Dermis blood vessel endothelial cell (primary cell): Measurements from ENCODE around the gene PATE4. TPM values are rescaled to one million over a fixed set of nuclear protein-coding genes. Genes with fewer than 3 reads are reported as not detected.
"Not testable (repeated sequence)": the region's sequence is repeated elsewhere in the genome, so short reads cannot be mapped to it uniquely, and the experiment has no call there.

Experiments used
- DNase-seq: peaks from one replicate; pipeline ENCODE4 v3.0.0; 2010
- total RNA-seq: library from RNA; depleted of rRNA; stranded (reverse); fragments of >200 nt; gene quantifications from 2 replicates; pipeline ENCODE4 v1.2.3, GENCODE V29; 2014

Gene PATE4, protein sequence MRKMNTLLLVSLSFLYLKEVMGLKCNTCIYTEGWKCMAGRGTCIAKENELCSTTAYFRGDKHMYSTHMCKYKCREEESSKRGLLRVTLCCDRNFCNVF
- not detected in 2 replicates for total RNA-seq

DNA sequence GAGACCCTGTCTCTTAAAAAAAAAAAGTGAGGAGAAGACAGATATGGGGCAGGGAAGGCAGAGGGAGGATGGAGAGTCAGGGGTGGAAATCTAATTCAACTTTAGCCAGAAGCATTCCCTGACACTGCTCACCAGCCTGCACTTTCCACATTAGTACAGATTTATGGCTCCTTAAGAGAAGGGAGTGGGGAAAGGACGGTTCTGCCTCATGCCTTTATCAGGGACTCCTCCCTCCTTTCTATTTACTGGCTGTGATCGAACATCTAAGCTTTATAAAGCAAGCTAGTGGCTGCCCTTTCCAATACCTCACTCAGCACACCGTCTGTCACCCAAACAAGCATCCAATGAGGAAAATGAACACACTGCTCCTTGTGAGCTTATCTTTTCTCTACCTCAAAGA lies at the start of gene PATE4:
Gene PATE4, plus strand, starts transcription at position 301 of the 400 bp plus-strand sequence. Its CDS starts 44 bp downstream, at position 345.
- no peak for DNase-seq

- DNase-seq: no peak
Measured at GRCh38 chr11:125784678-125785077, 48.4 kb upstream of the PATE4 start.

GRCh38 chr11:125787827-125788226 lies 45.3 kb upstream of the PATE4 start, which contains the start of gene PATE3:
TSS of gene PATE3 (plus strand) at chr11:125788127. CDS start at chr11:125788152, 25 bp downstream.
- no peak for DNase-seq

GRCh38 chr11:125790825-125791224 lies 42.3 kb upstream of the PATE4 start:
- no peak for DNase-seq

GRCh38 chr11:125797641-125798040 lies 35.5 kb upstream of the PATE4 start:
- DNase-seq: no peak

GRCh38 chr11:125799808-125800207 lies 33.3 kb upstream of the PATE4 start:
- no peak for DNase-seq

- no peak for DNase-seq
Measured at GRCh38 chr11:125802387-125802786, 30.7 kb upstream of the PATE4 start.

GRCh38 chr11:125807909-125808308 lies 25.2 kb upstream of the PATE4 start:
- DNase-seq: no peak

DNA sequence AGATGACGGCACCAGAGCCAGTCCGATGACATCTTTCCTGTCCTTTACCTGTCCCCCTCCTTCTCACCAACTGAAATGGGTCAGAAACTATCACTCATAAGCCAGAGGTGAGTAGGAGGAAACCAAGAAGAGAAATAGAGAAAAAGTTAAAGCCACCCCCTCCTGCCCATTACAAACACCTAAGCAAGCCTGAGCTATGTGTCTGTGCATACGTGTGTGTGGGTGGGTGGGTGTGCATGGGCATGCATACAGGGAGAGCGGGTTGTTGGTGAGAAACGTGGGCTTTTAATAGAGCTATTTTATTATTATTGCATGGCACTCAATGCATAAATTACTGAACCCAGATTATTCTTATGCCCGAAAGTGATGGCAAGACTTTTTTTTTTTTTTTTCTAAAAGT lies 2.6 kb downstream of the PATE4 start:
- DNase-seq: no peak

GRCh38 chr11:125842321-125842948 lies 9.3 kb downstream of the PATE4 start:
- DNase-seq: peak; percentile 43

DNA sequence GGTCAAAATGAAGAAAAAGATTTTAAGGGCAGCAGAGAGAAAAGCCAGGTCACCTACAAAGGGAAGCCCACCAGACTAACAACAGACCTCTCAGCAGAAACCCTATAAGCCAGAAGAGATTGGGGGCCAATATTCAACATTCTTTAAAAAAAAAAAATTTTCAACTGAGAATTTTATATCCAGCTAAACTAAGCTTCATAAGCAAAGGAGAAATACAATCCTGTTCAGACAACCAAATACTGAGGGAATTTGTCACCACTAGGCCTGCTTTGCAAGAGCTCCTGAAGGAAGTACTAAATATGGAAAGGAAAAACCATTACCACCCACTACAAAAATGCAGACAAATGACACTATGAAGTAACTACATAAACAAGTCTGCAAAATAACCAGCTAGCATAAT lies 13.1 kb downstream of the PATE4 start:
- no peak for DNase-seq

GRCh38 chr11:125857670-125858069 lies 24.6 kb downstream of the PATE4 start:
- not testable (repeated sequence) for DNase-seq

GRCh38 chr11:125862786-125863185 lies 29.7 kb downstream of the PATE4 start:
- DNase-seq: not testable (repeated sequence)

GRCh38 chr11:125865354-125865753 lies 32.2 kb downstream of the PATE4 start:
- DNase-seq: not testable (repeated sequence)

- no peak for DNase-seq
Measured at GRCh38 chr11:125869521-125869920, 36.4 kb downstream of the PATE4 start.

- DNase-seq: peak; percentile 70
Measured at GRCh38 chr11:125871391-125872137, 38.4 kb downstream of the PATE4 start.

DNA sequence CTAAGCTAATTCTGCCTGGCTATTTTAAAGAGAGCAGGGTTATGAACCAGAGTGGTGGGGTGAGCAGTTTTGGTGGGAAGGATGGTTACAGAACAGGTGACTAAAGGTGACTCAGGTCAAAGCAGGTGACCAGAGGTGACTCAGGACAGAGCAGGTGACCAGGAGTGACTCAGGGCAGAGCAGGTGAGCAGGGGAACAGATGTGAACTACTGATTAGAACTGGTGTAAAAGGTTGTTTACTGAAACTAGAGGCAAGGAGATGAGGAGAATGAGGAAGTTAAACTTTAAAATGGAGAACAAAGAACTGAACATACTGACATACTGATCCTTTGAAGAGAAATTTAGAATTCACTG lies 39.0 kb downstream of the PATE4 start:
- DNase-seq: no peak

GRCh38 chr11:125873881-125874555 lies 40.9 kb downstream of the PATE4 start:
- no peak for DNase-seq

DNA sequence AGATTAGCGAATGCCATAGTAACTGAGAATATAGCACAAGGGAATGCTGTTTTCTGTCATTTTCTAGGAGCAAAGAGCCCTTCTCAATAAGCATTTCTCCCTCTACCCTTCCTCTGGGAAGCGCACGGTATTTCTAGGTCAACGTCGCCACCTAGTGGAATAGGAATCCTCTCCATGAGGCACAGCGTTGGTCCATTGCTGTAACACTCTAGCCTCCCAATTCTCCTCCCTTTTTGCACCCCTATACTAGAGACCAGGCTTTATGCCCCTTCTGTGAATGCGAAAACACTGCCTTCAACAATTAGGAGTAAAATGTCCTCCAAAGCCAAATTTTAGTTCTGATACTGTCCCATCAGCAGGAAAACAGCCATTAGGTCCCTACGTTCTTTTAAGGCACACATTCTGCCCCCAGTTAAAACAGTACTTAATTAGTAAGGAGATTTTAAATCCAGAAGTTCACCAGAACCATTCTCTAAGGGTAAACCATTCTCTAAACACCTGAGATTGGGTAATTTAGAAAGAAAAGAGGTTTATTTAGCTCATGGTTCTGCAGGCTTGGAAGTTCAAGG lies 41.5 kb downstream of the PATE4 start:
- DNase-seq: peak; percentile 84

GRCh38 chr11:125881291-125881690 lies 48.2 kb downstream of the PATE4 start:
- DNase-seq: no peak

DNA sequence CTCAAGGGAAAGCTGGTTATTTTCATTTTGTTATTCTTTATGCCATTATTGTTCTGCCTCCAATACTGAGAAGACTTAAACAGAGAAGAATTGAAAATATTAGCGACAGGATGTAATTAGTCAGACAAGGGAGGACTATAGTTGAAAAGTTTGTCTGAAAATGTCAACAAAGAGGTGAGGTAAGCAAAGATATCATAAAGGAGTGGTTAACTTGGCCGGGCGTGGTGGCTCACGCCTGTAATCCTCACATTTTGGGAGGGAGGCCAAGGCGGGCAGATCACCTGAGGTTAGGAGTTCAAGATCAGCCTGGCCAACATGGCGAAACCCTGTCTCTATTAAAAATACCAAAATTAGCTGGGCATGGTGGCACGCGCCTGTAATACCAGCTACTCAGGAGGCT lies 50.3 kb downstream of the PATE4 start:
- peak; percentile 20 for DNase-seq

DNA sequence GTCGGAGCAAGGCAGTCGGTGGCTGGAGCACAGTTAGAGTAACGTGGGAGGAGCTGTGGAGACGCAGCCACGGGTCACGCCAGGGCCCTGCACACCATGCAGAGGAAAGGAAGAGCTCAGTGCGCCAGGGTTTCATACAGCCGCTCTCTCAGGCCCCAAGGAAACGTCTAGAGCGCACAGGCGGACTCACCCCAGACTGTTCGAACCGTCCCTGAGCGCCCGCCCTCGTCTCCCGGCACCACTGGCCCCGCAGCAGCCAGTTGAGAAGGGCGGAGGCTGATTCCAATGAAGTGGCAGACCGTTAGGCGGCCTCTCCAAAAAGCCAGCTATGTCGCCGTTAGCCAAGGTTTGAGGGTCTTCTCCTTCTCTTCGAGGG lies 53.9 kb downstream of the PATE4 start:
- DNase-seq: peak; percentile 56
